ENCODE measurements around the gene OR4X2.

GRCh38 chr11:48263423-48263911, 18.6 kb downstream of the OR4X2 start, which contains the start of gene OR4X1:
- TF ChIP-seq SP1 (IDR thresholded peaks at IDR 0.05) (no peak), FOXA2 (IDR thresholded peaks at IDR 0.05) (no peak), EGR1 (IDR thresholded peaks at IDR 0.05; ENCODE audit: low read depth in 2 of 2) (no peak), YY1 (IDR thresholded peaks at IDR 0.05) (no peak), ATF3 (IDR thresholded peaks at IDR 0.05) (no peak), JUND (IDR thresholded peaks at IDR 0.05) (no peak), TAF1 (conservative IDR thresholded peaks at IDR 0.05) (no peak), RAD21 (IDR thresholded peaks at IDR 0.05) (no peak)
- TF ChIP-seq, protein P1, sequence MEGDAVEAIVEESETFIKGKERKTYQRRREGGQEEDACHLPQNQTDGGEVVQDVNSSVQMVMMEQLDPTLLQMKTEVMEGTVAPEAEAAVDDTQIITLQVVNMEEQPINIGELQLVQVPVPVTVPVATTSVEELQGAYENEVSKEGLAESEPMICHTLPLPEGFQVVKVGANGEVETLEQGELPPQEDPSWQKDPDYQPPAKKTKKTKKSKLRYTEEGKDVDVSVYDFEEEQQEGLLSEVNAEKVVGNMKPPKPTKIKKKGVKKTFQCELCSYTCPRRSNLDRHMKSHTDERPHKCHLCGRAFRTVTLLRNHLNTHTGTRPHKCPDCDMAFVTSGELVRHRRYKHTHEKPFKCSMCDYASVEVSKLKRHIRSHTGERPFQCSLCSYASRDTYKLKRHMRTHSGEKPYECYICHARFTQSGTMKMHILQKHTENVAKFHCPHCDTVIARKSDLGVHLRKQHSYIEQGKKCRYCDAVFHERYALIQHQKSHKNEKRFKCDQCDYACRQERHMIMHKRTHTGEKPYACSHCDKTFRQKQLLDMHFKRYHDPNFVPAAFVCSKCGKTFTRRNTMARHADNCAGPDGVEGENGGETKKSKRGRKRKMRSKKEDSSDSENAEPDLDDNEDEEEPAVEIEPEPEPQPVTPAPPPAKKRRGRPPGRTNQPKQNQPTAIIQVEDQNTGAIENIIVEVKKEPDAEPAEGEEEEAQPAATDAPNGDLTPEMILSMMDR (IDR thresholded peaks at IDR 0.05; ENCODE audit: low read depth, low read length, missing input control): no peak
- TF ChIP-seq, protein P2, sequence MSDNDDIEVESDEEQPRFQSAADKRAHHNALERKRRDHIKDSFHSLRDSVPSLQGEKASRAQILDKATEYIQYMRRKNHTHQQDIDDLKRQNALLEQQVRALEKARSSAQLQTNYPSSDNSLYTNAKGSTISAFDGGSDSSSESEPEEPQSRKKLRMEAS (IDR thresholded peaks at IDR 0.05): no peak
